Thymus (tissue), 14 donors: ENCODE measurements around the gene CANX. TPM values are rescaled to one million over a fixed set of nuclear protein-coding genes. Genes with fewer than 3 reads are reported as not detected.
"Not testable (repeated sequence)": the region's sequence is repeated elsewhere in the genome, so short reads cannot be mapped to it uniquely, and the experiment has no call there.

ENCODE experiments used
- DNase-seq, 9 donors: peaks; one replicate each; pipeline ENCODE4 v3.0.0-alpha.2; 2013; ENCODE audit warnings: low spot score in 9 of 9, low read depth in 6 of 9, missing footprints in 1 of 9
- H3K27ac ChIP-seq, 2 donors: one replicate each; pipeline ENCODE4 v1.5.1; 2013; ENCODE audit warnings: control low read depth in 1 of 2, low read depth in 1 of 2, low read length in 1 of 2, mild to moderate bottlenecking in 1 of 2, moderate library complexity in 1 of 2
- H3K27me3 ChIP-seq, 2 donors: one replicate each; pipeline ENCODE4 v1.5.1; 2013; ENCODE audit warnings: low read length in 1 of 2; ENCODE audit not compliant: control insufficient read depth in 2 of 2, insufficient read depth in 1 of 2
- H3K36me3 ChIP-seq, 2 donors: one replicate each; pipeline ENCODE4 v1.5.1; 2013; ENCODE audit warnings: low read length in 1 of 2, mild to moderate bottlenecking in 1 of 2, moderate library complexity in 1 of 2; ENCODE audit not compliant: control insufficient read depth in 2 of 2, insufficient read depth in 2 of 2
- H3K4me1 ChIP-seq, 2 donors: one replicate each; pipeline ENCODE4 v1.5.1; 2013; ENCODE audit warnings: low read length in 2 of 2; ENCODE audit not compliant: control insufficient read depth in 2 of 2, insufficient read depth in 2 of 2
- H3K4me3 ChIP-seq, 2 donors: one replicate each; pipeline ENCODE4 v1.5.1; 2013; ENCODE audit warnings: low read length in 2 of 2, control low read depth in 1 of 2, mild to moderate bottlenecking in 1 of 2
- H3K9me3 ChIP-seq, 2 donors: one replicate each; pipeline ENCODE4 v1.5.1; 2013; ENCODE audit warnings: low read length in 1 of 2, mild to moderate bottlenecking in 1 of 2; ENCODE audit not compliant: control insufficient read depth in 2 of 2, insufficient read depth in 1 of 2
- WGBS: extraction: QIAGEN DNeasy Blood & Tissue Kit; methylation state at CpG from one replicate; pipeline ENCODE4 v1.1.7; 2013; 5-methylcytosine and 5-hydroxymethylcytosine counted together
- long read RNA-seq, 10 donors: transcript quantifications; one replicate each; lab custom pipeline, GENCODE V29; 2026
- polyA plus RNA-seq: library from polyadenylated mRNA; stranded (reverse); fragments of 200-250 nt; gene quantifications from one replicate; pipeline ENCODE4 v1.2.3, GENCODE V29; 2013
- total RNA-seq: library from RNA; stranded (reverse); fragments of 120-200 nt; gene quantifications from one replicate; pipeline ENCODE4 v1.2.4, GENCODE V29; 2013
- donor health status: healthy.

The CANX gene, protein sequence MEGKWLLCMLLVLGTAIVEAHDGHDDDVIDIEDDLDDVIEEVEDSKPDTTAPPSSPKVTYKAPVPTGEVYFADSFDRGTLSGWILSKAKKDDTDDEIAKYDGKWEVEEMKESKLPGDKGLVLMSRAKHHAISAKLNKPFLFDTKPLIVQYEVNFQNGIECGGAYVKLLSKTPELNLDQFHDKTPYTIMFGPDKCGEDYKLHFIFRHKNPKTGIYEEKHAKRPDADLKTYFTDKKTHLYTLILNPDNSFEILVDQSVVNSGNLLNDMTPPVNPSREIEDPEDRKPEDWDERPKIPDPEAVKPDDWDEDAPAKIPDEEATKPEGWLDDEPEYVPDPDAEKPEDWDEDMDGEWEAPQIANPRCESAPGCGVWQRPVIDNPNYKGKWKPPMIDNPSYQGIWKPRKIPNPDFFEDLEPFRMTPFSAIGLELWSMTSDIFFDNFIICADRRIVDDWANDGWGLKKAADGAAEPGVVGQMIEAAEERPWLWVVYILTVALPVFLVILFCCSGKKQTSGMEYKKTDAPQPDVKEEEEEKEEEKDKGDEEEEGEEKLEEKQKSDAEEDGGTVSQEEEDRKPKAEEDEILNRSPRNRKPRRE
- 173 TPM for total RNA-seq
- polyA plus RNA-seq = 86.1 TPM
- long read RNA-seq, donor 1, full-length matches to known transcripts = 2 of 2 reads
- long read RNA-seq, donor 1, partial matches to known transcripts = 0 of 2 reads
- long read RNA-seq, donor 1, other reads (novel, unspliced or antisense) = 0 of 2 reads
- long read RNA-seq, donor 2 = 0 reads
- long read RNA-seq, donor 3, full-length matches to known transcripts = 38 of 80 reads
- long read RNA-seq, donor 3, partial matches to known transcripts = 32 of 80 reads
- long read RNA-seq, donor 3, other reads (novel, unspliced or antisense) = 10 of 80 reads
- long read RNA-seq, donor 4, full-length matches to known transcripts = 16 of 23 reads
- long read RNA-seq, donor 4, partial matches to known transcripts = 0 of 23 reads
- long read RNA-seq, donor 4, other reads (novel, unspliced or antisense) = 7 of 23 reads
- long read RNA-seq, donor 5, full-length matches to known transcripts = 41 of 93 reads
- long read RNA-seq, donor 5, partial matches to known transcripts = 28 of 93 reads
- long read RNA-seq, donor 5, other reads (novel, unspliced or antisense) = 24 of 93 reads
- long read RNA-seq, donor 6, full-length matches to known transcripts = 34 of 55 reads
- long read RNA-seq, donor 6, partial matches to known transcripts = 21 of 55 reads
- long read RNA-seq, donor 6, other reads (novel, unspliced or antisense) = 0 of 55 reads
- long read RNA-seq, donor 7, full-length matches to known transcripts = 42 of 56 reads
- long read RNA-seq, donor 7, partial matches to known transcripts = 8 of 56 reads
- long read RNA-seq, donor 7, other reads (novel, unspliced or antisense) = 6 of 56 reads
- long read RNA-seq, donor 8, full-length matches to known transcripts = 13 of 25 reads
- long read RNA-seq, donor 8, partial matches to known transcripts = 12 of 25 reads
- long read RNA-seq, donor 8, other reads (novel, unspliced or antisense) = 0 of 25 reads
- long read RNA-seq, donor 9, full-length matches to known transcripts = 33 of 45 reads
- long read RNA-seq, donor 9, partial matches to known transcripts = 12 of 45 reads
- long read RNA-seq, donor 9, other reads (novel, unspliced or antisense) = 0 of 45 reads
- long read RNA-seq, donor 10, full-length matches to known transcripts = 31 of 50 reads
- long read RNA-seq, donor 10, partial matches to known transcripts = 14 of 50 reads
- long read RNA-seq, donor 10, other reads (novel, unspliced or antisense) = 5 of 50 reads

DNA sequence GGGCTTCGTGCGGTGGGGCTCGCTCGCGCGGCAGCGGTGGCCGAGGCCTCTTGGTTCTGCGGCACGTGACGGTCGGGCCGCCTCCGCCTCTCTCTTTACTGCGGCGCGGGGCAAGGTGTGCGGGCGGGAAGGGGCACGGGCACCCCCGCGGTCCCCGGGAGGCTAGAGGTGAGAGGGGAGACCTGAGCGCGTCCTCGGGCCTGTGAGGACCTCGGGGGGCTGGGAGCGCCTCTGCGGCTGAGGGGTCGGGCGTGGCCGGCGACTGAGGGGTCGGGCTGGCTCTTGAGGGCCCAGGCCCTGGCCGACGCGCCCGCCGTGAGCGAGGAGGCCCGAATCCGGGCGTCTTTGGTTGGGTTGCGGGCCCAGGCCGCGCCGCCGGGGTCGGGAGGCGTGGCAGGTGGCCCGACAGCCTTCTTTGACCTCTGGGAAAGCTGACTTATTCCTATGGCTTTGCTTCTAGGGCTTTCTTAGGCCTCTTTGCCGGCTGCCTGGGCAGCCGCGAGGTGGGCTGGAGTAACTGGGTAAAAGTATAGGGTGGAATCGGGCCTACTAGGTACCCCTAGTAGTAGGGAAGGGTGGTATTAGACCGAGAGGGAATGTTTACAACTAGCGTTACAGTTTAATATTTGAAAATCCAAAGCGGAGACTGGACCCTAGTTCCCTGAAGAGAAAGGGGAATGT is at the start of gene CANX:
CANX (plus strand) TSS at position 33 of the 681 bp plus-strand sequence. CDS start 6,715 bp downstream, outside the sequence.
- WGBS = under 1% methylated on average over 58 of the region's 58 CpGs
- Histone ChIP-seq H3K4me3 (peak within 1 kb of the TSS; percentile 94 to 95), H3K27ac (peak within 1 kb of the TSS; percentile 98), H3K36me3 (peaks cover 0 to 27% of the 10 kb centered on the region in 2 donors), H3K9me3 (peaks cover 0 to 4% of the 10 kb centered on the region in 2 donors), H3K4me1 (peaks cover 13 to 24% of the 10 kb centered on the region in 2 donors), H3K27me3 (no peaks in the 10 kb centered on the region)
- DNase-seq = peak in 3 of 9 donors; percentile 10 to 50 (median 31)

DNA sequence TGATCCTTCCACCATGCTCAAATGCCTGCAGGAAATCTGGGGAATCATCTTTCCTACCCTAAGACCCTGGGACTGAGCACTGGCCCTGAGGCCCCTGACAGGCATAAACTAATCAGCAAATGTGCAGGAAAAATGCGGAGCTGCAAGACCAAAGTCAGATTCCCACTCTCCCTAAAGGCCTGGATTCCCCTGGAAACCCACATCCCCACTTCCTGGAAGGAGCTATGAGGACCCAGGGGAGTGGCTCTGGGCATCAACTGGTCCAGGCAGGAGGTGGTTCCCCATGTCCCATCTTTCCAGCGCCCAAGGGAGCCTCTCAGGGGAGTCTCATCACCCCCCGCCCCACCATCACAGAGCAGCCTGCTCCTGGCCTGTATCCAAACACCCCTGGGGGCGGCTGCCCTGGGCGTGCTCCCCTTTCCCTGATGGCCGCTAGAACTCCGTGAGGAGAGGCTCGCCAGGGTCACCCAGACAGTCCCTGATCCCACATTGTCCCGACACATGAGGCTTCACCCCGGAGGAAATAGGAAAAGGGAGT is 49.5 kb upstream of the CANX start:
- not testable (repeated sequence) for H3K27ac ChIP-seq, H3K4me1 ChIP-seq, H3K4me3 ChIP-seq, H3K27me3 ChIP-seq, H3K36me3 ChIP-seq, DNase-seq, H3K9me3 ChIP-seq
- 96% methylated on average over 10 of the region's 10 CpGs for WGBS

DNA sequence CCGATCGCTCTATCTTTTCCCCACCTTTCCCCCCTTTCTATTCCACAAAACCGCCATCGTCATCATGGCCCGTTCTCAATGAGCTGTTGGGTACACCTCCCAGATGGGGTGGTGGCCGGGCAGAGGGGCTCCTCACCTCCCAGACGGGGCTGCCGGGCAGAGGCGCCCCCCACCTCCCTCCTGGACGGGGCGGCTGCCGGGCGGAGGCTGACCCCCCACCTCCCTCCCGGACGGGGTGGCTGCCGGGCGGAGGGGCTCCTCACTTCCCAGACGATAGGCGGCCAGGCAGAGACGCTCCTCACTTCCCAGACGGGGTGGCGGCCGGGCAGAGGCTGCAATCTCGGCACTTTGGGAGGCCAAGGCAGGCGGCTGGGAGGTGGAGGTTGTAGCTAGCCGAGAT is 48.5 kb upstream of the CANX start:
- not testable (repeated sequence) for H3K27me3 ChIP-seq, H3K4me3 ChIP-seq, H3K36me3 ChIP-seq, H3K9me3 ChIP-seq, DNase-seq, H3K27ac ChIP-seq, H3K4me1 ChIP-seq
- 97% methylated on average over 23 of the region's 26 CpGs for WGBS

DNA sequence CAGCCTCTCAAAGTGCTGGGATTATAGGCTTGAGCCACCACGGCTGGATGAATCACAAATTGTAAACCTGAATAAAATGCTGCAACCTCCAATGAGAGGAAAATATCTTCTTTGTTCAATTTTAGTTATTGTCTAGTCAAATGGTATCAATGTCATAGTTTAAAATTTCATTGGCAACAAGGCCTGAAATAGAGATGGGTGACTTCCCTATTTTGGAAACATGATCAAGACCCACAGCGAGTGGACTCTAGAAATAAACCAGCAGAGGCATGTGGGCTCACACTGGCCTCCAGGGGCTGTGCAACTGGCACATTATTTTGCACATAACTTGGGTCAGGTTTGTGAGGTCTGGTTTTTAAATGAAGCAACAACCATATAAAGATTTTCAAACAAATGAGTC is 45.6 kb upstream of the CANX start:
- H3K36me3 ChIP-seq, H3K27ac ChIP-seq, H3K9me3 ChIP-seq, DNase-seq, H3K4me3 ChIP-seq, H3K4me1 ChIP-seq, H3K27me3 ChIP-seq: not testable (repeated sequence)
- 73% methylated on average over 2 of the region's 2 CpGs for WGBS

DNA sequence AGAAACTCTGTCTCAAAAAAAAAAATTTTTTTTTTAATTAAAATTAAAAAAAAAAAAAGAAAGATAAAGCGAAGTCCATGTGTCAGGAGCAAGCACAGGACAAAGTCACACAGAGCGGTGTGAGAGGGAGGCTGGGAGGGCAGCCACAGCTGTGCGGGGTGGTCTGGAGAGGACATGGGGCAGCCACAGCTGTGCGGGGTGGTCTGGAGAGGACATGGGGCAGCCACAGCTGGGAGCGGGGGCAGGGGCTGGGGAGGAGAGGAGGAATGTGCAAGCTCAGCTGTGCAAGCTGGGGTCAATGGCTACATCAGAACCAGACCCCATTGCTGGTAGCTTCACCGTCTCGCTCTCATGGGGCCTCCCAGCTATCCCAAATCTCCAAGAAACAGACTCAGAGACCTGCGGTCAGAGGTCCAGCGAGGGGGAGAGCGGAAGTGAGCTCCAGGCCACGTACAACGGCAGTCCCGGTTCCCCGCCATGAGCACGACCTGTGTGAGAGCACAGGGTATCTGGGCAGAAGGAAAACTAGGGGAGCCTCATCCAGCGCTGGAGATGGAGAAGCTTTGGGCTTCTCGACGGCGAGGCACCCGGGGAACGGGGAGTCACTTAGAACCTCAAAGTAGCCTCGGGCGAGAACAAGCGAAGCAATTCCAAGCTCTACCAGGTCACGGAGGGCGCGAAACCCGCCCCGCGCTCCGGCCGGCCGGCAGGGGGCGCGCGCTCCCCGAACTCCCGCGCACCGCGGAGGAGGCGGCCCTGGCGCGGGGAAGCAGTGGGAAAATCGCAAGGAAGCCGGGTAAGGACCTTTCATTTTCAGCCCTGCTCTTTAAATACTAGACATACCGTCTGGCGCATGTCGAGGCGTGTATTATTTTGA is 41.2 kb upstream of the CANX start:
- H3K9me3 ChIP-seq, H3K27ac ChIP-seq, H3K36me3 ChIP-seq, H3K27me3 ChIP-seq, H3K4me3 ChIP-seq, H3K4me1 ChIP-seq, DNase-seq: not testable (repeated sequence)
- 21% methylated on average over 11 of the region's 50 CpGs for WGBS

DNA sequence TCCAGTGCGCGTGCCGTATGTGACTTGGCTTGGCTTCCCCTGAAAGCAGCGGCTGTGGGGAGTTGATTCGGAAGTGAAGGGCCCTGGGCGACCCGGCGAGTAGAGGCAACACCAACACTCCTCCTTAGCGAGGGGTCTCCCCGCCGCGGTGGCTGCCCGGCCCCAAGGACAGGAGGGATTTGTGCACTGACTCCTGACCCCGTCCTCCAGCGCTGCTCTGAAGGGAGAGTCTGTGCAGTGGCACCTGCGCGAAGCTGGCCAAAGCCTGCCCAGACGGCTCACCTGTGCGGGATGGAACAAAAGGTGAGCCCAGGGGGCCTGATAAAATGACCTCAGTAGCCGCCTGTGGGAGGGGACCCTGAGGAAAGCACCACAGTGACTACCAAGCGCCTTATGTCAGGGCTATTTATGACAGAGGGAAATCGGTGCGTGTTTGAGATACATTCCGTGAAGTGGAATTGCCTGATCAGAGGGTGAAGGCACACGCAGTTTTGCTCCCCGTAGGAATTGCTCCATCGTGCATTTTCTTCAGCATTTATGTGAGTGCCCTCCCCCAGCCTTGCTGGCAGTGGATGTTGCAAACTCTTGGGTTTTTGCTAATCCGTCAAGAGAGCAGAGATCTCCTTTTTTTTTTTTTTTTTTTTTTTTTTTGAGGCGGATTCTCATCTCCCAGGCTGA is 40.4 kb upstream of the CANX start:
- not testable (repeated sequence) for H3K9me3 ChIP-seq, H3K27ac ChIP-seq, H3K27me3 ChIP-seq, H3K4me1 ChIP-seq, H3K36me3 ChIP-seq
- 23% methylated on average over 10 of the region's 29 CpGs for WGBS
- DNase-seq = peak in 2 of 9 donors; percentile 6 to 34
- peak overlapping the region; percentile 20 to 31 for H3K4me3 ChIP-seq

DNA sequence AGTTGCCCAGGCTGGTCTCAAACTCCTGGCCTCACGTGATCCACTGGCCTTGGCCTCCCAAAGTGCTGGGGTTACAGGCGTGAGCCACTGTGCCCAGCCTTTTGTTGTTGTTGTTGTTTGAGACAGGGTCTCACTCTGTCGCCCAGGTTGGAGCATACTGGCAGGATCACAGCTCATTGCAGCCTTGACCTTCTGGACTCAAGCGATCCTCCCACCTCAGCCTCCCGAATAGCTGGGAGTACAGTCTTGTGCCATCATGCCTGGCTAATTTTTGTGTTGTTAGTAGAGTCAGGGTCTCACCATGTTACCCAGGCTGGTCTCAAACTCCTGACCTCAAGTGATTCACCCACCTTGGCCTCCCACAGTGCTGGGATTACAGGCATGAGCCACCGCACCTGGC is 37.1 kb upstream of the CANX start:
- H3K9me3 ChIP-seq, H3K27ac ChIP-seq, H3K27me3 ChIP-seq, DNase-seq, H3K4me3 ChIP-seq, H3K36me3 ChIP-seq, H3K4me1 ChIP-seq: not testable (repeated sequence)
- WGBS = 98% methylated on average over 6 of the region's 6 CpGs
